Activated CD8-positive, alpha-beta T cell treated with anti-CD3 and anti-CD28 coated beads for 36 hours (primary cell): ENCODE results near the gene CD46. TPM values are rescaled to one million over a fixed set of nuclear protein-coding genes. Genes with fewer than 3 reads are reported as not detected.

Experiments
- ATAC-seq: fragments of 200-7000 bp; cut with Tn5 transposase; one replicate; pipeline ENCODE4 v1.10.0; 2021; ENCODE audit warnings: mild to moderate bottlenecking, moderate library complexity
- CTCF ChIA-PET: fragments of 350-600 bp; sonication (Branson Sonifier 250); formaldehyde crosslinking; loops from one replicate; lab custom pipeline; 2021; ENCODE audit warnings: antibody characterized with exemption; lab: Charles Lee
- POLR2A ChIA-PET: fragments of 350-600 bp; sonication (Branson Sonifier 250); formaldehyde crosslinking; loops from one replicate; lab custom pipeline; 2021; ENCODE audit warnings: antibody characterized with exemption; lab: Charles Lee
- DNase-seq: peaks from one replicate; pipeline ENCODE4 v3.0.0-alpha.2; 2020
- H3K27ac Mint-ChIP-seq: one replicate; pipeline ENCODE4 v1.8.0; 2021; ENCODE audit warnings: mild to moderate bottlenecking, mixed read lengths
- H3K27me3 Mint-ChIP-seq: one replicate; pipeline ENCODE4 v1.8.0; 2021; ENCODE audit warnings: mixed read lengths
- H3K36me3 Mint-ChIP-seq: one replicate; pipeline ENCODE4 v1.8.0; 2021; ENCODE audit warnings: low read depth, mixed read lengths
- H3K4me1 Mint-ChIP-seq: one replicate; pipeline ENCODE4 v1.8.0; 2021; ENCODE audit warnings: low read depth, mixed read lengths
- H3K4me3 Mint-ChIP-seq: one replicate; pipeline ENCODE4 v1.8.0; 2021; ENCODE audit warnings: mild to moderate bottlenecking, moderate library complexity, mixed read lengths
- H3K9me3 Mint-ChIP-seq: one replicate; pipeline ENCODE4 v1.8.0; 2021; ENCODE audit warnings: mixed read lengths
- intact Hi-C: fragments of 100-400 bp; cut with micrococcal nuclease; formaldehyde crosslinking; loops from one replicate; pipeline ENCODE4 v1.10.0; 2022
- total RNA-seq, 2 experiments: library from RNA; stranded (reverse); gene quantifications; one replicate each; pipeline ENCODE4 v1.2.3, GENCODE V29; 2021
- TF ChIP-seq, protein P1 (sequence below): fragments of 200-600 bp; IDR thresholded peaks from one replicate; pipeline ENCODE4 v1.8.0; 2022; ENCODE audit warnings: antibody characterized with exemption, mild to moderate bottlenecking

Gene CD46
- total RNA-seq, 2 experiments from 2014 or later, result 77.7 to 84.3 TPM

DNA sequence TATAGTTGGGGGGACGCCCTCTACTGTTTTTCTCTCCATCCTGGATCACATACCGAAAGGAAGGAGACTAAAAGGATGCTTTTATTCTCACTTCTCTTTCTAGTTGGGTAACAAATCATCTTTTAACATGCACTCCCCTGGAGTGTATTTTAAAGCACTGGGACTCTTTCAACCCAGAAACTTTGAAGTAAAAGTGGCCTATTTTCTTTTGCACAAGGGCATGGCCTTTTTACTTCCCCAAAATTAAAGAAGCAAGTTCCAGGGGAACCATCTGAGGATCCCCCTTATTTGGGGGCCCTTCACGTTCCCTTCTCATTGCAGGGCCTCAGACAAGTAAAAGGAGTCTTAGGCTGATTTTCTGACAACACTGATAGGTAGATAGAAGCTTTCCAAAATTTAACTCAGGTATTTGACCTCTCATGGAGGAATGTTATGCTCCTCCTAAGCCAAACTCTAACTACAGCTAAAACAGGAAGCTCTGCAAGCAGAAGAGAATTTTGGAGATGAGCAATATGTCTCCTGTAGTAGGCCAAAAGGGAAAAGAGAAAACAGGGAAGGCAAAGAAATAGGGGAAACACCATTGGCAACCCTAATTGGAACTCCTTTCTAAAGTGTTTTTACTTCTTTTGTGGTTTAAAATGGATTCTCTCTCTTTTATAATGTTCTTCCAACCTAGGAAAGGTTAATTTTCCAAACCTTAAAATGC, 8.9 kb upstream of the CD46 start:
- no peaks in the 10 kb centered on the region for H3K36me3 Mint-ChIP-seq
- intact Hi-C loops, result no loop called here

DNA sequence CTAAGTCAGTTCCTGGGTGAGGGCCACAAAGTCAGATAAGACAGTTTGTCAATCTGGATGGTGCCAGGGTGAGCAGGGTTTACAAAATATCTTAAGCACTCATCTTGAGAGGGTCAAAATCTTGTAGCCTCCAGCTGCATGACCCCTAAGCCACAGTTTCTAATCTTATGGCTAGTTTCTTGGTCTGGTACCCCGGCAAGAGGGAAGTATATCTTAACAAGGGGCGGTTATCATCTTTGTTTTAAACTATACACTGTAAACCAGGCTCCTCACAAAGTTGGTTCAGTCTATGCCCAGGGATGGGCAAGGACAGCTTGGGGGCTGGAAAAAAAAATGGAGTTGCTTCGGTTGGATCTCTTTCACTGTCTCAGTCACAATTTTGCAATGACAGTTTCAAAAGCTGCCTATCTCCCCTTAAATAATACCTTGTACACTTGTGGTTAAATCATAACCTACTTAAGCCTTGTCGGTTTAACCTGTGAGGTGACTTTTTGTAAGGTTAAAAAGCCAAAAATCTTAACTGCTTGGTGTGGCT, 7.8 kb upstream of the CD46 start:
- TF ChIP-seq, protein P1, sequence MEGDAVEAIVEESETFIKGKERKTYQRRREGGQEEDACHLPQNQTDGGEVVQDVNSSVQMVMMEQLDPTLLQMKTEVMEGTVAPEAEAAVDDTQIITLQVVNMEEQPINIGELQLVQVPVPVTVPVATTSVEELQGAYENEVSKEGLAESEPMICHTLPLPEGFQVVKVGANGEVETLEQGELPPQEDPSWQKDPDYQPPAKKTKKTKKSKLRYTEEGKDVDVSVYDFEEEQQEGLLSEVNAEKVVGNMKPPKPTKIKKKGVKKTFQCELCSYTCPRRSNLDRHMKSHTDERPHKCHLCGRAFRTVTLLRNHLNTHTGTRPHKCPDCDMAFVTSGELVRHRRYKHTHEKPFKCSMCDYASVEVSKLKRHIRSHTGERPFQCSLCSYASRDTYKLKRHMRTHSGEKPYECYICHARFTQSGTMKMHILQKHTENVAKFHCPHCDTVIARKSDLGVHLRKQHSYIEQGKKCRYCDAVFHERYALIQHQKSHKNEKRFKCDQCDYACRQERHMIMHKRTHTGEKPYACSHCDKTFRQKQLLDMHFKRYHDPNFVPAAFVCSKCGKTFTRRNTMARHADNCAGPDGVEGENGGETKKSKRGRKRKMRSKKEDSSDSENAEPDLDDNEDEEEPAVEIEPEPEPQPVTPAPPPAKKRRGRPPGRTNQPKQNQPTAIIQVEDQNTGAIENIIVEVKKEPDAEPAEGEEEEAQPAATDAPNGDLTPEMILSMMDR, result no peak
- Mint-ChIP-seq H3K36me3 (no peaks in the 10 kb centered on the region), H3K4me3 (no peak overlapping the region), H3K27me3 (no peaks in the 10 kb centered on the region), H3K4me1 (peaks cover 8% of the 10 kb centered on the region), H3K27ac (no peak overlapping the region), H3K9me3 (peaks cover 3% of the 10 kb centered on the region)
- DNase-seq (no peak), ATAC-seq (no peak)
- ChIA-PET CTCF (interaction anchor here (1.1 kb wide), 1 partner anchor 121 kb away, joined by 4 read pairs; no protein-coding TSS in a partner anchor), POLR2A (no interaction called here)
- intact Hi-C loops, result no loop called here

More for the DNA sequence above, 8.9 kb upstream of the CD46 start:
- Mint-ChIP-seq H3K27ac (no peak overlapping the region), H3K27me3 (no peaks in the 10 kb centered on the region), H3K9me3 (peaks cover 3% of the 10 kb centered on the region), H3K4me1 (peaks cover 9% of the 10 kb centered on the region), H3K4me3 (no peak overlapping the region)
- ChIA-PET CTCF (interaction anchor here (1.1 kb wide), 1 partner anchor 122 kb away, joined by 4 read pairs; no protein-coding TSS in a partner anchor), POLR2A (no interaction called here)
- TF ChIP-seq, protein P1, result no peak
- ATAC-seq (no peak), DNase-seq (no peak)

DNA sequence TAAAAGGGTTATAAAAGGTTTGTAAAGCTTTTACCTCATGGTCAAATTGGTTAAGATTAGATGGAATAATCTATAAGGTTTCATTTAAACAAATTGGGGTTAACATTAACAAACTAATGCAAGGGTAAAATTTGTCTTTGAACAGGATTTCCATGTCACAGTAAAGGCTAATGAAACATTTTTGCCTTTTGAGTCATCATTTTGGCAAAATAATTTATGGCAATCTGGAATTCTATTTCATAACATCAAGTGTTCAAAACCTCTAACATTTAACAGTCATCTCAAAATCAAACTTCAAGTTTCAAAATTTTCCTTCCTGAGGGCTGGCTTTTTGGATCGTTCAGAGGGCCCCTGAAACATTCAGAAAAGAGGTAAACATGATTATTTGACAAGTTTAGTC, 6.6 kb upstream of the CD46 start:
- ChIA-PET POLR2A (no interaction called here), CTCF (no interaction called here)
- DNase-seq (no peak), ATAC-seq (no peak)
- Mint-ChIP-seq H3K4me3 (no peak overlapping the region), H3K27me3 (no peaks in the 10 kb centered on the region), H3K27ac (no peak overlapping the region), H3K9me3 (peaks cover 3% of the 10 kb centered on the region), H3K36me3 (no peaks in the 10 kb centered on the region), H3K4me1 (peaks cover 17% of the 10 kb centered on the region)
- intact Hi-C loops, result no loop called here
- TF ChIP-seq, protein P1, result no peak

DNA sequence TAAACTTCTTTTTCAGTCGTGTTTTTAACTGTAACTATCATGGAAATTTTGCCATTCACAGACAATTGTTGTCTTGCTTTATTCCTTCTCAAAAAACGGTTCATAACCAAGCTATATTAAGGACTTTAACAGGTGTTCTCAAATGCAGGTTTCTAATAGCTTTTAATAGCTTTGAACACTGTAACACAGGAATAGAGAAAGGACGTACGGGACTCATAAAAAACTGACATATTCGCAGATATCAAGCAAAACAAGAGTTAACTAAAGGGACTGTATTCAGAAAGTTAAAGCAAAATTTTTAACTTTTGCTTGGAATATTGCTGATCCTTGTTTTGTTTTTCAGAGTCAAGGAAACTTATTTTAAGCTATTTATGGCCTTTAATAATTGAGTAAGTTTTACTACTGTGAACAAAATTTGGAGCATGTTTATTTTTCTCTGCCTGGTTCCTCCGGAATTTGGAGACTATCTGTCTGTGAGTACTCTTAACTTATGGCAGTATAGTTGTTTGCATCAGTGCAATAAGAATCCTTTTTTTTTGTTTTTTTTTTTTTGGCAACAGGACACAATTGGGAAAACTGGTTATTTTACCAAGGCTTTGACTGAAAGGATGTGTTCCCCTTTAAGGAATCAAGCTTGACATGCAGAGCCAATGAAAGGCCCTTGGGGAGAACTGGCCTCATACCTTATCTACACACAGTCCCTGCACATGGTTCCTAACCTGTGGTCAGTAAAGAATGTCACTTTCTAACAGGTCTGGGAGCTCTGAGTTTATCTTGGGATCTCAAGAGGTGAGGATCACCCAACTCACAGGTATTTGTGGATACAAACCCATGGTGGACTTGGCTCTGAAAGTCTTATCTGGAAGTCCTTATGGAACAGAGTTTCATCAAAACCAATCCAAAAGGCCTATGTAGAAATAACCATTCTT, 5.8 kb upstream of the CD46 start:
- intact Hi-C loops, result no loop called here
- CTCF ChIA-PET, result interaction anchor here (0.9 kb wide), 1 partner anchor 51 kb away, joined by 3 read pairs; no protein-coding TSS in a partner anchor
- no peak overlapping the region for H3K27ac Mint-ChIP-seq
- no peaks in the 10 kb centered on the region for H3K27me3 Mint-ChIP-seq
- peaks cover 3% of the 10 kb centered on the region for H3K9me3 Mint-ChIP-seq
- H3K4me1 Mint-ChIP-seq, result peaks cover 24% of the 10 kb centered on the region
- H3K36me3 Mint-ChIP-seq, result no peaks in the 10 kb centered on the region
- H3K4me3 Mint-ChIP-seq, result no peak overlapping the region
- POLR2A ChIA-PET, result no interaction called here
- TF ChIP-seq, protein P1, result no peak
- no peak for DNase-seq
- ATAC-seq, result no peak
